NCI-H526 treated with DMSO at 0.1 percent for 48 hours (cell line): ENCODE data around the gene TRPM5.
A peak's percentile ranks its signal among the peaks of the same experiment; 100 is the strongest.

Experiments
- DNase-seq: peaks from one replicate; lab custom pipeline; 2025; lab: John Stamatoyannopoulos, UW

Gene TRPM5

DNA sequence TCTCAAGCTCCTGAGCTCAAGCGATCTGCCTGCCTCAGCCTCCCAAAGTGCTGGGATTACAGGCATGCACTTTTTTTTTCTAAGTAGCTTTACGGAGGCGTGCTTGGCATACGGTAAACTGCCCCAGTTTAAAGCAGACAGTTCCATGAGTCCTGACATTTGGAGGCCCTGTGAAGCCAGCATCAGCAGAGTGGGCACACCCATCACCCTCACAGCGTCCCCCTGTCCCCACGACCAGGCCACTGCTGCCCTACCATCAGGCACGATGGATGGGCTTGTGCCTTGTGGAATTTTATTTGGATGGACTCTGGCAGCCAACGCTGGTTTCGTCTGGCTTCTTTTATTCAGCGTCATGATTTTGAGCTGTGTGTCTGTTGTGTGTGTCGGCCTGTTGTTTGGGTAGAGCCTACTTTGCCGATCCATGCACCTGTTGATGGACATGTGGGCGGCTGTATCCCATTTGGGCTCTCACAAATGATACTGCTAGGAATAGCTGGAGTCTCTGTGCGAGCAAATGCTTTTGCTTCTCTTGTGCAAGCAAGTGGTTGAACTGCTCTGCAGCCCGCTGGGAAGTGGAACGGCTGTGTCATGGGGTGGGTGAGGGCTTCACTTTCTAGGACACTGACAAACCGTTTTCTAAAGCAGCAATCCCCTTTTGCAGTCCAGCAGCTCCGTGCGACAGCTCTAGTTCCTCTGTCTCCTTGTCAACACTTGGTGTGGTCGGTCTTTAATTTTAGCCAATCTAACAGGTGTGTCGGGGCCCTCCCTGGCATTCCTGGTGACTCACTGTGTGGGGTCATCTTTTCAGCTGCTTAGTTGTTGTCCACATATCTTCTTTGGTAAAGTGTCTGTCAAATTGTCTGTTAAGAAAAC is 24.3 kb upstream of the TRPM5 start:
- DNase-seq = no peak

DNA sequence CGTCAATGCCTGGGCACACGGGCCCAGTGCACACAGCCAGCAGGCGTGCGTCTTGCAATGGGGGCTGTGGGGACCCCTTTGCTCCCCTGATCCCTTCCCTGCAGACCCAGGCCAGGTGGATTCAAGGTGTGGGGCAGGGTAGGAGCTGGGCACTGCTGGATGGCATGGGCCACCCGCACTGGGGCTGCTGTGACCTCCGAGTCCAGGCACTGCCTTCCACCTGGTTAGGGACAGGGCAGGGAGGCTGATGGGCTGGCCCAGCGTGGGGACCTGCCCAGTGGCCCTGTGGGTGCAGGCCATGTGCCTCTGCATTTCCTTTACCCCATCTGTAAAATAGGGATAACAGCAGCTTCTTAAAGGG is 23.4 kb upstream of the TRPM5 start:
- DNase-seq = no peak

DNA sequence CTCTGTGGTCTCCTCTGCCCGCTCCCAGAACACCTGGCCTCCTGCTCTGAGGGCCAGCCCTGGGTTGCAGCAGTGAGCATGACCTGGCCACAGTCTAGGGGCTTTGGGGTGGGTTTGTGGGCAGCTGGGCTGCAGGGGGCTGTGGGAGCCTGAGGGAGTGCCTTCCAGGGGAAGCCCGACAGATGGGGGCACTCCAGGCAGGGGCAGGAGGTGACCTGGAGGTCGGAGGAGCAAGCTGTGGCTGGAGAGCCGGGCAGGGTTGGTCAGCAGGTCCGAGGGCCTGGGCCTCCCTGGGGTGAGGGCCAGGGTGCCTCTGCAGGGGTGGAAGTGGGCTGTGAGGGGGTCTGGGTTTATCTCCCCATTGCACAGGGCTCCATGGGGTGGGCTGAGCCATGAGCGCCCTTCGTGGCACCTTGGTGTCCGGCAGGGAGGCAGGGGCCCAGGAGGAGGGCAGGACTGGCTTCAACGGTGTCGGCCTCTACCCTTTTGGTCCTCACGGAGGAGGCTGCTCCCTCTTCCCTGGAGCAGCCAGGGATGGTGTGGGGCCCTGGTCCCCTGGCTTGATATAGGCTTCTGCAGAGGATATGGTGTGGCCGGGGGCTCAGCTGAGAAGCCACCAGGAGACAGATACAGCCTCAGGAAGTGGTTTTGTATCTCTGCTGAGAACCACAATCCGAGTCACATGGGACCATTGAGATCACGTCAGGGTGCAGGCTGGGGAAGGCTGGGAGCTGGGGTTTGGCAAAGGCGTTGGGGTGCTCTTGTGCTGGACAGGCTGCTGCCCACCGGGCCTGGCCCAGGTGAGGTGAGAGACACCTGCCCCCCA is 22.8 kb upstream of the TRPM5 start:
- no peak for DNase-seq

DNA sequence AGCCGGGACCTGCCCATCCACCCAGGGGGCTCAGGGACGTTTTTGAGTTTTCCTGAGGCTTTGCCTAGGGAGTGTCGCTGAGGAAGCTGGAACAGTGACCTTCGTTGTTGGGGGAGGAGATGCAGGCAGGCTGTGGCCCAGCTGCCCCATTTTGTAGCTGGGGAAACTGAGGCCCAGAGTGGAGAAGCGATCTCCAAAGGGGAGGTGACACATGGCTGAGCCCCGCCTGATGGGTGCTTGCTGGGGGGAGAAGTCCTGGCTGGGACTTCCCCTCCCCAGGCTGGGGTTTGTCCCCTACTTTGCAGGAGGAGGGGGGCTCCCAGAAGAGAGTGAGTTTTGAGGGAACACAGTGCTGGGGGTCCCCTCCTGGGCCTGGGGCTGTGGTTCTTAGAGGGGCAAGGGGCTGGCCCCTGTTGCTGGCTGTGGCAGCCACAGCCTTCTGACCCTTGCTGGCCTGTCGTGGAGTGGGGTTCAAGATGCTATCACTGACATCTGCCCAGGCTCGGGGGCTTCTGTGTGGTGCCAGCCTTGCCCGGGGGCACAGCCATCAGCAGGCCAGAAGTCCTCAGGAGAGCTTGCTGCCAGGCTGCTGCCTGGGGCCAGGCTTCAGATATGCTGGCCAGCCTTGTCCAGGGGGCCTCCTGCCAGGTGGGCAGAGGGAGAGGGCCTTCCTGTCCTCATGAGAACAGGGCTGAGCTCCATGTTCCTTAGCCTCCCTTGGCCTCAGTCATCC is 21.9 kb upstream of the TRPM5 start:
- no peak for DNase-seq

DNA sequence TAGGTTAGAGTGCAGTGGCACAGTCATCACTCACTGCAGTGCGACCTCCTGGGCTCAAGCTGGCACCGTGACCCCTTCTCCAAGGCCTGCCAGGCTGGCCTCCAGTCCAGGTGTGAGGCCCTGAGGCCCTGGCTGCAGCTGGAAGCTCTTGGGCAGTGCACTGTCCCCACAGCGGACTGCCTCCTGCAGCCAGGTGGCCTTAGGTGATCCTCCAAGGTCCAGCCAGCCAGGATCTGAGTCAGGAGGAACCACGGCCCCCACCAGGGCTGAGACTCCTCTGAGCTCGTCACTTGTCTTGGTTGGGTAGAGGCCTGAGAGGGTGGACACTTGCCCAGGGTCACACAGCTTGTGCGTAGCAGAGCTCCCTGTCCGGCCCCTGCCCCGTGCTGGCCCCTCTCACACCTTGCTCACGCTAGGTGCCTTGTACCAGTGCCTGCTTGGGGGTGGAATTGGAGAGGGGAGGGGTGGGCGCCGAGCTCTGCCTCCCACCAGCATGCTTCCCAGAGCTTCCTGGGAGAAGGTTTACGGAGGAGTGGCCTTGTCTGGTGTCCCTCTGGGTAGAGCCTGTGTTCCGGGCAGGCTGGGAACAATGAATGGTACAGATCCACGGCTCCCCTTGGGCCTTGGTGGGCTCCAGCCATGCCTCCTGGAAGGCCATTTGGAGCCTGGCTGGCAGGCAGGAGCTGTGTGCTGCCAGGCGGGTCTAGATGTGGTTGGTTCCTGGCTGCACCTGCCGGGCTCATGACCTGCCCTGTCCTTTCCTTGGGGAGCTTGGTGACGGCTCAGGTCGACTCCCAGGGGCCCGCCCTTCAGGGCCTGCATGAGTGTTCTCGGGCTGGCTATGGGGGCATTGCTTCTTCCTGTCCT is 21.1 kb upstream of the TRPM5 start:
- DNase-seq = no peak

DNA sequence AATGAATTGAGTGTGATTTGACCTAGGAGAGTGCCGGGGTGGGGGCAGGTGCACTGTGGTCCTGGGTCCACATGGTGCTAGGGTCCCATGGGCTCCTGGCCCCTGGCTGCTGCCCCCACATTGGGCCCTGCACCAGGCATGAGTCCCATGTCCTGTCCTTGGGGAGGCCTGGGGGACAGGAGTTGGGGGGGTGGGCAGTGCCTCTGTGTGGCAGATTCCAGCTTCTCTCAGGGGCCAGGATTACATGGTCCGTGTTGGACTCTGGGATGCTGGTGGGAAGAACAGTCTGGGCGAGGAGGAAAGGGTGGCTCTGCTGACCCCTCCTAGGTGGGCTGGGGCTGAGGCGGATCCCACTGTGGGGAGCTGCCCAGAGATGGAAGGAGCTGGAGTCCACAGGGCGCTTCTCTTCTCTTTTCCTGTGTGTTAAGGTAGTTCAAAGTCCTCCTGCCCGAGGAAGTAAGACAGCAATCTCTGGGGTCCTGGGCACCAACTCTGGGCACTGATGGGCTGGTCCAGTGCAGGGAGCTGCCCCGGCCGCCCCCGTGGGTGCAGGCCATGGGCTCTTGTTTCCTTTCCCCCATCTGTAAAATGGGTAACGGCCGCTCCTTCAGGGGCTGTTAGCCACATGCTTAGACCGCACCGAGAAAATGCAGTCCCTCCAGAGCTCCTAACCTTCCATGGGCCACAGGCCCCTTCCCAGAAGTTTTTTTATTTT is 20.3 kb upstream of the TRPM5 start:
- no peak for DNase-seq

DNA sequence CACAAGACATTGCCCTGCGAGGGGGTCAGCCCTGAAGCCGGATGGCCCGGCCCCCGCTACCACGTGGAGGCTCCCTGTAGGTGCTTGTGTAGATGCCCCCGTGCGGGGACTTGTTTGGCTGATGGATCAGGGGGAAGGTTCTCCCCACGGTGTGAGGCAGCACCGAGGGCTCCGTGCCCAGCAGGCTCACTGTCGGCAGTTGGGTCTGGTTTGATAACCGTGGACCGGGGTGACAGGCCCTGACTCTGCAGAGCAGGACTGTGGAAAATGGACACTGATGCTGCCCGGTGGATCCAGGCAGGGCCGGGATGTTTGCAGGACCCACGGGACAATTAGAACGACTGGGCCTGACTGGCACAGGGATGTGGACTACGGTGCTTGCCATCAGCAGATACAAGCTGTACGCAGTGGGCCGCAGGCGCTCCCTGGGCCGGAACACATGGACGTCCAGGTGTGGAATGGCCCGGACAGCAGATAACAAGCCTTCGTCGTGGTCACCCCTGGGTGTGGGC is 19.5 kb upstream of the TRPM5 start:
- no peak for DNase-seq

DNA sequence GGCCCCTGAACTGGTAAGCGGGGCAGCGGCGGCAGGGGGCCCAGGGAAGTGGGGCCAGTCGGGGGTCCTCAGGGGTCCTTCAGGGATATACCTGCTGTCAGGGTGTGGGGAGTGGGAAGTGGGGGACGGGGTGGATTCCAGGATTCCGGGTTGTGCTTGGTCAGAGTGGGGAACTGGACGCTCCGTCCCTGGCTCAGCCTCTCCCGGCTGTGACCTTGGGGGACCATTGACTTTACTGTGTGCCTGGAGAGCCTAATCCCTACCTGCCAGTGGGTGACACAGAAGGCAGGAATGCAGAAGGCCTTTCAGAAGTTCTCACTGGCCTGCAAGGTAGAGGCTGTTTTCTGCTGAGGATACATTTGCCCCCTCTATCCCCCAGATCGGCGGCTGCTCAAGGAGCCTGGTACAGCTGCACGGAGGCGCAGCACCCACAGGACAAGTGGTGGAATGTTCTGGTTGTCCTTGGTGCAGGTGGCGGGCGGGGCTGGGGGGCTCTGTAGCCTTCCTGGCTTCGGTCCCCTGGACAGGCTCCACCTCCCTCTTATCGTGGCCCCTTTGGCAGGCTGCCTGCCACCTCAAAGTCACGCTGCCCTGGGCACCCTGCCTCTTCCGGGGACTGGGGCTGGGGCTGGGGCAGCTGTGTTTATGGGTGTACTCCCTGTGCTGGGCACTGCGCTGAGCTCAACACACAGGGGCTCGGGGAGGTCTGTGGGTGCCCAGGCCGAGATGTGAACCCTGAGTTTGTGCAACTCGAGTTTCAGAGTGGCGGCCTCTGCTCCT is 18.9 kb upstream of the TRPM5 start:
- no peak for DNase-seq

DNA sequence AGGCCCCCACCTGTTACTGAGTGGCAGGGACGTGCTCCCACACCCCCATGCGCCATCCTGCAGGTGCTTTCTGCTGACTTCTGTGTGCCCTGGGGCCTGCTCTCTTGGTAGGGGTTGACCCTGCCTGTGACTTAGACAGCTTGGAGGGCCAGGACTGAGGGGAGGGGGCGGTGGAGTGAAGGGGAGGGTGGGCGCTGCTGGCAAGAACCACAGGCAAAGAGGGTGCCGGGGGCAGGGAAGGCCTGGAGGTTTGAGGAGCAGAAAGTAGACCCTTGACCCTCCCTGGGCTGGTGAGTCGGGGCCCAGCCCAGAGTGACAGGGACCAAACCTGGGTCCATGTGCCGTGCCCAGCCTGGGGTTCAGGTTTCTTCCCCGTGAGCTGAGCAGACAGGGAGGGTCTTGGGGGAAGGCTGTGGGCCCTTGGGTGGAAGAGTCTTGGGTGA is 18.2 kb upstream of the TRPM5 start:
- no peak for DNase-seq

DNA sequence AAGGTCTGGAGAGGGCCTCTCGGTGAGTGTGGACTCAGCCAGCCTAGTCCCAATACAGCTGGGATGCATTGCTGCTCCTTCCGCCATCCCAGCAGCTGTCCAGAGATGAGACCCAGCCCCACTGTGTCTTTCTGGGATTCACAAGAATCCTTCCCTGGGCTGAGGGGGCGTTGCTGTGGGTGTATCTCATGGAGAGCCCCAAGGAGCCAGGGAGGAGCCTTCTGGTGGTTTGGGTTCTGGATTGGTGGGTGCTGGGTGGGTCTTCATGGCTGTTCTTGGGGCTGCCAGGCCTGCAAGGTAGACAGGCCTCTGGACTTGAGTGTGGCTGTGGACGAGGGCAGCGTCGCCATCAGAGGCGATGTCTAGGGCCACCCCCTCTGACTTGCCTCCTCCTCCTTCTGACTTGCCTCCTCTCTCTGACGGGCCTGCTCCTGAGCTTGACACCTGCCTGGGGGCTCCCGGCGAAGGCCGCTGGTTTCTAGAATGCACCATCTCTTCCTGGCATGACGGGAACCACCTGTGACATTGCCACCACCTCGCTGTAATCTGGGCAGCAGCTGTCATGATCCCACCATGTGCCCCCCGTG is 17.7 kb upstream of the TRPM5 start:
- no peak for DNase-seq

DNA sequence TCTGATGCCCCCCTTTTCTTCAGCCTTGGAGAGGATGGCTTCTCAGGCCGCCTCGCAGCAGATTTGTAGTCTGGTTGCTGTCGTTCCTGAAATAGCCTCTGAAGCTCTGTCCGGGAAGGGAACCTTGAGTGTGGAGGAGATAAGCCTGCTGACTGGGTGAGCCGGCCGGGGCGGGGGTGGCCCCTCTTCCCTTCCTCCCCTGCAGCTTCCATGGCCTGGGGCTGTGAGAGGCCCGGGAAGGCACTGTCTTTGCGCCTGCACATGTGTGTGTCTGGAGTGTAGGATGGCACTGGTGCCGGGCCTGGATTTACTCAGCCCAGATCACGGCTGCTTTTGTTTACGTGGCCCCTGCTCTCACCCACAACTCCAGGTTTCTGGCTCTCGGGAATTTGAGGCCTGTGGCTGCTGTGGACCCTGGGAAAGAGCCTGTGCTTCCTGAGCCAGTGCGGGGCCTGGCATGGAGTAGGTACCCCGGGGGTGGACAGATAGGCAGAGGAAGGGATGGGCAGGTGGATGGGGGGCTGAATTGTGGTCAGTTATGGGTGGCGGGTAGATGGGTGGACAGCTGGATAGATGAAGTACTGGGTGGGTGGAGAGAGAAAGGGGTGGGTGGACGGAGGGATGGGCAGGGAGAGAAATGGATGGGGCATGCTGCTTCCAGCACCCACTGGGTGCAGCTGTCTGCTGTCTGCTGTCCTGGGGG is 17.1 kb upstream of the TRPM5 start:
- DNase-seq = no peak

DNA sequence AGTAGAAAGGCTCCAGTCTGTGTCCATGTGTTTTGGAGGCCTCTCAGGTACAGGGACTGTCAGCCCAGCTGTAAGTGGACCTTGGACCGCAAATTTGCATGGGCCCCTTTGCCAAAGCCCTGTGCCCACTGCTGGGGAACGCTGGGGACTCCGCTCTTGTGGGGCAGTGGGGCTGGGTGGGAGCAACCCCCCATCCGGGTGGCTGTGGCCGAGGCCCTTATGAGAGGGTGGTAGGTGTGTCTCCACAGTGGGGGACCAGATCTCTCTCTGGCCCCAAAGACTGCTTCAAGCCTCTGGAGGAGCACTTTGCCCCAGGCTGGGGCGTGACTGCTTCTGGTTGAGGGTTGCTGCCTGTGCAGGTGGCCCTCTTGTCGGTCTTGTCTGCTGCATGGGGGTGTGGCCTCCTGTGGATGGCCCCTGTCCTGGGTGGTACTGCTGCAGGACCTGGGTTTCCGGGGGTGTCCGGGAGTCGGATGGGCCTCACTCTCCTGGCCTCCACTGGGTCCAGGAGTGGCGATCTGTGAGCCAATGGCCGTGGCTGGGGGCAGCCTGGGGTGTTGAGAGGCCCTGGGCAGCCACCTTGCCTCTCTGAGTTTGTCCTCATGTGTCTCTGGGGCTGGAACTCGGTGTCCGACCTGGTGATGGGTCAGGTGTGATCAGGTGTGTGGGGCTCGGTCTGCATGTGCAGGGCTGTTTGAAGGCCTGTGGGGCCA is 16.4 kb upstream of the TRPM5 start:
- DNase-seq = peak; percentile 78

DNA sequence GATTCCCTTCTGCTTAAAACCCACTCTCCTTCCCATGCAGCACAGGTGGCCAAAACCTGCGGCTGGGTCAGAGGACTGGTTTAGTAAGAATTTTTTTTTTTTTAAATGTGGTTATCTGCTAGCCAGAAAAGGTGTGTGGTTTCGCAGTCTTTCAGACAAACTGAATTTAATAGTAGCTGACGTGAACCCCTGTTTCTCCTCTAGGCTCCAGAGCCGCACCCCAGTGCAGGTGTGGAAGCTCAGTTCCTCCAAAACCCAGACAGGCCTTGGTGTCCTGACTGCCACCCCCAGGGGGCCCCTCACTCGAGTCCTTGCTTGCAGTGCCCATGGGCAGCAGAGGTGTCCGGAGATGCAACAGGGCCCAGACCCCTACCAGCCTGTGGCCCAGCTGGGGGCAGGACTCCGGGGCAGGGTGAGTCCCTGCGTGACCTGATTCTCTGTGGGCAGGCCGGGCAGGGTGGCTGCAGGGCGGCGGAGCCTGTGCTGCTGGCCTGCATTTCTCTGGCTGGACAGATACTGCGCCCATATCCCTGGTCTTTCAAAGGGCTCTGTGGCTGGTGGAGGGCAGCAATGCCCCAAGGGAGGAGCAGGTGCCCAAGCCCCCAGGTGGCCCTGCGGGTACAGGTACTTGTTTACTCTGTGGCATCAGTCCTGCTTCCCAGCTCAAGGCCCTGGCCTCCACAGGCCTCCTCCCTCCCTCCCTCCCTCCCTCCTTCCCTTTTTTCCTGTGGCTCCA is 15.7 kb upstream of the TRPM5 start:
- no peak for DNase-seq

DNA sequence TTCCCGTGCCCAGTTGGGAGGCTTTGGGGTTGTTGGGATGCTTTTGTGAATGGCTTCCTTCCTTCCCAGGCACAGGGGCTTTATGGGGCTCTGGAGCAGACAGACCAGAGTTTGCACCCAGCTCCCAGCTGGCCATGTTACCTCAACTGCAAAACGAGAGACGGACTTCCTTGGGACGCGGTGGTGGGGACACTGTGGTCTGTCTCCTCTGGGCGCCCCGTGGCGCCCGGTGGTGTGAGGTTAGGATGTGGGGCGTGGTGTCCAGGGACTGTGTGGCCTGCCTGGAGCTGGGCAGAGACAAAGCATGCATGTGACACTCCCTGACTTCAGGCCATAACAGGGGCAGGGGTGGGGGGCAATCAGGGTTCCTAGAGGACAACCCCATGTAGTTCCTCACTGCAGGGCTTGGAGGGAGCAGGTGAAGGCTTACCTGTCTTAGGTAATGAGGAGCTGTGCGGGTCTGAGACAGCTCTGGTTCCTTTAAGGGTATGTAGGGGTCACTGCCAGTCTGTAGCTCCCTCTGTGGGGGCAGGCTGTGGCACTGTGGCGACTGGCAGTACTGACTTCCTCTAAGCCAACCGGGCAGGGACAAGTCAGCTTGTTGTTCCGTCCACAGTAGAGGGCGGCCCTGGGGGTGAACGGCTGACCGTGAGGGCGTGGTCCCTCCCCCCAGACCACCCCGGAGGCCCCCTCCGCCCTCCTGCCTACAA is 14.9 kb upstream of the TRPM5 start:
- no peak for DNase-seq

DNA sequence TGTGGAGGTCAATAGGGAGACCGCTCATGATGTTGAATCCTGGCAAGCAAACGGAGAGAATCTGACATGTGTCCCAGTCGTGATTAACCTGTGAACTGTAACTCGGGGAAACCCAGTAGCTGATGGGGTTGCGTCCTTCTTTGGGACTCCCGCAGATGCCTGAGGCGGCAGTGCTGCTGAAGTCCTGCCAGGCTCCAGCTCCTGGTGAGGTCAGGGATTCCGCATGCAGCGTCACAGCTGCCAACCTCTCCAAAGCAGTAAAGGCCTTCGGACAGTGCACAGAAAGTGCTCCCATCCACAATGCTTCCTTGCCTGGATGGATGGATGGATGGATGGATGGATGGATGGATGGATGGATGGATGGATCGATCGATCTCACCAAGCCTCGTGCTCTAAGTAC is 14.0 kb upstream of the TRPM5 start:
- DNase-seq = no peak

DNA sequence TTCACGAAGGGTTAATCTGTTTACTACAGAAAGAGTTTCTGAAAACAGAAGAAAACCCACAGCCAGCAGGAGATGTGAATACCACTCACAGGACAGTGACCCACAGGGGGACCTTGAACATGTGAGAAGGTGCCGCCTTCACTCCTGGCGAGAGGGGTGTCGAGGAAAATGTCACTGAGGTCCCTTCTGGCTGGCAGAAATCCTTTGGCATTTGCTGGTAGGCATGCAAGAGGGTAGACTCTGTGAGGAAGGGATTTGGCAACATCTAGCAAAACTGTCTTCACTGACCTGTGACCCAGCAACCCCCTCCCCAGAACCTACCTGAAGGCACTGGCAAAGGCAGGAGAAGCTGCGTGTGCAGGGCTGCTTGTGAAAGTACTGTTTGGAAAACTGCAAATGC is 9.1 kb upstream of the TRPM5 start:
- DNase-seq = no peak
